ENCODE results near the gene COL4A4. TPM values are rescaled to one million over a fixed set of nuclear protein-coding genes. Genes with fewer than 3 reads are reported as not detected.

The COL4A4 gene
- total RNA-seq, 2 donors from 2014 or later = 3.0 to 6.1 TPM

GRCh38 chr2:227000123-227000522 lies 163.9 kb downstream of the COL4A4 start:
- 89% methylated on average over 2 of the region's 2 CpGs for WGBS
- no peaks in the 10 kb centered on the region for H3K27me3 ChIP-seq (replicated peaks; ENCODE audit: insufficient read depth)
- no peak for TF ChIP-seq POLR2A (IDR thresholded peaks at IDR 0.05)
- TF ChIP-seq CTCF (IDR thresholded peaks at IDR 0.05) = no peak
- H3K4me1 ChIP-seq (replicated peaks) = no peaks in the 10 kb centered on the region
- H3K27ac ChIP-seq = no peak overlapping the region
- DNase-seq (ENCODE audit: low spot score) = no peak
- no peaks in the 10 kb centered on the region for H3K9me3 ChIP-seq
- no peaks in the 10 kb centered on the region for H3K36me3 ChIP-seq
- intact Hi-C loops (cut with DNase I) = no loop called here
- no peak overlapping the region for H3K4me3 ChIP-seq

- no peaks in the 10 kb centered on the region for H3K9me3 ChIP-seq
- no peaks in the 10 kb centered on the region for H3K36me3 ChIP-seq
- TF ChIP-seq POLR2AphosphoS5 (IDR thresholded peaks at IDR 0.05) (no peak), CTCF (IDR thresholded peaks at IDR 0.05) (no peak), POLR2A (IDR thresholded peaks at IDR 0.05) (no peak)
- no peaks in the 10 kb centered on the region for H3K27me3 ChIP-seq (replicated peaks; ENCODE audit: insufficient read depth)
- no peak overlapping the region for H3K27ac ChIP-seq
- H3K4me1 ChIP-seq (replicated peaks) = no peaks in the 10 kb centered on the region
- intact Hi-C loops (cut with DNase I) = no loop called here
- WGBS = 63% methylated on average over 2 of the region's 2 CpGs
- H3K4me3 ChIP-seq = no peak overlapping the region
- DNase-seq (ENCODE audit: low spot score) = no peak
These were observed 164.3 kb downstream of the COL4A4 start for GRCh38 chr2:226999661-227000060.

- no peak overlapping the region for H3K27ac ChIP-seq
- TF ChIP-seq POLR2A (IDR thresholded peaks at IDR 0.05) = no peak
- no peak for TF ChIP-seq CTCF (IDR thresholded peaks at IDR 0.05)
- no peak for TF ChIP-seq POLR2AphosphoS5 (IDR thresholded peaks at IDR 0.05)
- WGBS = 69% methylated on average over 15 of the region's 15 CpGs
- DNase-seq (ENCODE audit: low spot score) = peak; percentile 25
- no peak overlapping the region for H3K4me3 ChIP-seq
- intact Hi-C loops (cut with DNase I) = no loop called here
- no peaks in the 10 kb centered on the region for H3K36me3 ChIP-seq
- no peaks in the 10 kb centered on the region for H3K4me1 ChIP-seq (replicated peaks)
- H3K9me3 ChIP-seq = no peaks in the 10 kb centered on the region
- no peaks in the 10 kb centered on the region for H3K27me3 ChIP-seq (replicated peaks; ENCODE audit: insufficient read depth)
These were observed 168.4 kb downstream of the COL4A4 start for GRCh38 chr2:226995625-226996041.

GRCh38 chr2:226994775-226995174 lies 169.2 kb downstream of the COL4A4 start:
- H3K9me3 ChIP-seq = no peaks in the 10 kb centered on the region
- intact Hi-C loops (cut with DNase I) = no loop called here
- no peaks in the 10 kb centered on the region for H3K36me3 ChIP-seq
- no peaks in the 10 kb centered on the region for H3K27me3 ChIP-seq (replicated peaks; ENCODE audit: insufficient read depth)
- no peak overlapping the region for H3K4me3 ChIP-seq
- 86% methylated on average over 4 of the region's 4 CpGs for WGBS
- H3K27ac ChIP-seq = no peak overlapping the region
- no peaks in the 10 kb centered on the region for H3K4me1 ChIP-seq (replicated peaks)
- no peak for DNase-seq (ENCODE audit: low spot score)
- no peak for TF ChIP-seq POLR2A (IDR thresholded peaks at IDR 0.05)
- TF ChIP-seq POLR2AphosphoS5 (IDR thresholded peaks at IDR 0.05) = no peak
- TF ChIP-seq CTCF (IDR thresholded peaks at IDR 0.05) = no peak

GRCh38 chr2:226993171-226993570 lies 170.8 kb downstream of the COL4A4 start:
- 53% methylated on average over 4 of the region's 4 CpGs for WGBS
- intact Hi-C loops (cut with DNase I) = no loop called here

More at GRCh38 chr2:226993171-226993570, 170.8 kb downstream of the COL4A4 start:
- Histone ChIP-seq H3K4me3 (no peak overlapping the region), H3K9me3 (no peaks in the 10 kb centered on the region), H3K27me3 (replicated peaks; ENCODE audit: insufficient read depth) (no peaks in the 10 kb centered on the region), H3K36me3 (no peaks in the 10 kb centered on the region), H3K27ac (no peak overlapping the region), H3K4me1 (replicated peaks) (no peaks in the 10 kb centered on the region)
- no peak for DNase-seq (ENCODE audit: low spot score)
- TF ChIP-seq POLR2AphosphoS5 (IDR thresholded peaks at IDR 0.05) = no peak
- TF ChIP-seq CTCF (IDR thresholded peaks at IDR 0.05) = no peak
- no peak for TF ChIP-seq POLR2A (IDR thresholded peaks at IDR 0.05)

Measured in prostate gland (tissue), 2 donors.